Nephron progenitor cell (in vitro differentiated cells): ENCODE data around the gene AK4.

Source experiments
- DNase-seq: peaks from one replicate; pipeline ENCODE4 v3.0.0; 2021
- H3K27ac Mint-ChIP-seq: 2 replicates; pipeline ENCODE4 v1.8.0; 2021; ENCODE audit warnings: mild to moderate bottlenecking, moderate library complexity, mixed read lengths
- H3K27me3 Mint-ChIP-seq: 2 replicates; pipeline ENCODE4 v1.8.0; 2021; ENCODE audit warnings: mild to moderate bottlenecking, low read depth, mixed read lengths; ENCODE audit not compliant: poor library complexity
- H3K36me3 Mint-ChIP-seq: 2 replicates; pipeline ENCODE4 v1.8.0; 2021; ENCODE audit warnings: low read depth, mixed read lengths
- H3K4me1 Mint-ChIP-seq: 2 replicates; pipeline ENCODE4 v1.8.0; 2021; ENCODE audit warnings: mixed read lengths
- H3K4me3 Mint-ChIP-seq: 2 replicates; pipeline ENCODE4 v1.8.0; 2021; ENCODE audit warnings: mild to moderate bottlenecking, moderate library complexity, mixed read lengths
- H3K9me3 Mint-ChIP-seq: 2 replicates; pipeline ENCODE4 v1.8.0; 2021; ENCODE audit warnings: mild to moderate bottlenecking, moderate library complexity, mixed read lengths
- CTCF ChIP-seq: fragments of 200-600 bp; sonication (generic); IDR thresholded peaks from 2 replicates; pipeline ENCODE4 v1.5.0; 2021; ENCODE audit warnings: antibody characterized with exemption

The AK4 gene

GRCh38 chr1:65176591-65176990, 28.6 kb downstream of the AK4 start:
- H3K4me3 Mint-ChIP-seq: no peak overlapping the region
- H3K4me1 Mint-ChIP-seq: peaks cover 53% of the 10 kb centered on the region
- DNase-seq: no peak
- no peaks in the 10 kb centered on the region for H3K27me3 Mint-ChIP-seq
- TF ChIP-seq CTCF: no peak
- H3K9me3 Mint-ChIP-seq: no peaks in the 10 kb centered on the region
- H3K27ac Mint-ChIP-seq: no peak overlapping the region
- peaks cover 6% of the 10 kb centered on the region for H3K36me3 Mint-ChIP-seq

GRCh38 chr1:65177457-65177856, 29.5 kb downstream of the AK4 start:
- H3K9me3 Mint-ChIP-seq: no peaks in the 10 kb centered on the region
- H3K4me1 Mint-ChIP-seq: peaks cover 48% of the 10 kb centered on the region
- peaks cover 6% of the 10 kb centered on the region for H3K36me3 Mint-ChIP-seq
- TF ChIP-seq CTCF: no peak
- no peak overlapping the region for H3K27ac Mint-ChIP-seq
- H3K27me3 Mint-ChIP-seq: no peaks in the 10 kb centered on the region
- DNase-seq: no peak
- no peak overlapping the region for H3K4me3 Mint-ChIP-seq

- Mint-ChIP-seq H3K27ac (no peak overlapping the region), H3K9me3 (no peaks in the 10 kb centered on the region), H3K4me1 (peaks cover 43% of the 10 kb centered on the region), H3K27me3 (no peaks in the 10 kb centered on the region), H3K36me3 (peaks cover 6% of the 10 kb centered on the region), H3K4me3 (no peak overlapping the region)
- DNase-seq: no peak
- no peak for TF ChIP-seq CTCF
These were observed 30.2 kb downstream of the AK4 start for GRCh38 chr1:65178235-65178634.

- TF ChIP-seq CTCF: no peak
- no peaks in the 10 kb centered on the region for H3K9me3 Mint-ChIP-seq
These were observed 31.1 kb downstream of the AK4 start for GRCh38 chr1:65179148-65179547.

GRCh38 chr1:65180977-65181376, 33.0 kb downstream of the AK4 start:
- DNase-seq: no peak
- Mint-ChIP-seq H3K9me3 (no peaks in the 10 kb centered on the region), H3K27me3 (peaks cover 4% of the 10 kb centered on the region), H3K4me3 (no peak overlapping the region), H3K27ac (no peak overlapping the region), H3K4me1 (peaks cover 17% of the 10 kb centered on the region), H3K36me3 (peaks cover 6% of the 10 kb centered on the region)
- no peak for TF ChIP-seq CTCF

More at GRCh38 chr1:65179148-65179547, 31.1 kb downstream of the AK4 start:
- Mint-ChIP-seq H3K36me3 (peaks cover 6% of the 10 kb centered on the region), H3K27me3 (peaks cover 4% of the 10 kb centered on the region), H3K4me1 (peaks cover 34% of the 10 kb centered on the region), H3K4me3 (no peak overlapping the region), H3K27ac (no peak overlapping the region)
- DNase-seq: no peak

GRCh38 chr1:65182658-65183268, 34.8 kb downstream of the AK4 start:
- Mint-ChIP-seq H3K27ac (no peak overlapping the region), H3K4me1 (peaks cover 9% of the 10 kb centered on the region), H3K4me3 (no peak overlapping the region), H3K36me3 (peaks cover 1% of the 10 kb centered on the region), H3K9me3 (no peaks in the 10 kb centered on the region), H3K27me3 (peaks cover 4% of the 10 kb centered on the region)
- no peak for TF ChIP-seq CTCF
- no peak for DNase-seq
